Natural killer cell treated with Interleukin-12 subunit alpha and Interleukin-12 subunit beta and Interleukin-15 and Interleukin-18, amount 100 ng/mL, for 72 hours (primary cell): ENCODE data around the gene NDE1. TPM values are rescaled to one million over a fixed set of nuclear protein-coding genes. Genes with fewer than 3 reads are reported as not detected.
A peak's percentile ranks its signal among the peaks of the same experiment; 100 is the strongest.

Experiments used
- ATAC-seq, 2 donors: fragments of 150-1000 bp; cut with Tn5 transposase in 1 of 2; sonication (Bioruptor Pico), chemical (Tn5 transposase) in 1 of 2; 2 replicates each; pipeline ENCODE4 v1.10.0; 2021
- DNase-seq: peaks from one replicate; pipeline ENCODE4 v3.0.0; 2022; ENCODE audit warnings: low spot score
- H3K27ac Mint-ChIP-seq, 2 donors: 1 replicate in 1 of 2; 2 replicates in 1 of 2; pipeline ENCODE4 v1.8.0; 2022; ENCODE audit warnings: mixed read lengths in 2 of 2, mild to moderate bottlenecking in 1 of 2, moderate library complexity in 1 of 2
- H3K27me3 Mint-ChIP-seq, 2 donors: 1 replicate in 1 of 2; 2 replicates in 1 of 2; pipeline ENCODE4 v1.8.0; 2022; ENCODE audit warnings: mixed read lengths in 2 of 2
- H3K36me3 Mint-ChIP-seq: one replicate; pipeline ENCODE4 v1.8.0; 2022; ENCODE audit warnings: mixed read lengths
- H3K4me1 Mint-ChIP-seq, 2 donors: 1 replicate in 1 of 2; 2 replicates in 1 of 2; pipeline ENCODE4 v1.8.0; 2022; ENCODE audit warnings: low read depth in 2 of 2, mixed read lengths in 2 of 2, mild to moderate bottlenecking in 1 of 2
- H3K4me3 Mint-ChIP-seq: one replicate; pipeline ENCODE4 v1.8.0; 2022; ENCODE audit warnings: mixed read lengths
- H3K9me3 Mint-ChIP-seq: 2 replicates; pipeline ENCODE4 v1.8.0; 2022; ENCODE audit warnings: mixed read lengths
- total RNA-seq, 2 donors: library from RNA; stranded (reverse); gene quantifications; one replicate each; pipeline ENCODE4 v1.2.3, GENCODE V29; 2022

NDE1 gene
- total RNA-seq, 2 donors from 2014 or later: 95.0 to 151 TPM

GRCh38 chr16:15735610-15736009 is 85.6 kb downstream of the NDE1 start:
- no peaks in the 10 kb centered on the region for H3K9me3 Mint-ChIP-seq
- DNase-seq (no peak), ATAC-seq (no peak)
- peaks cover 0 to 3% of the 10 kb centered on the region in 2 donors for H3K4me1 Mint-ChIP-seq
- no peaks in the 10 kb centered on the region for H3K27me3 Mint-ChIP-seq
- no peaks in the 10 kb centered on the region for H3K36me3 Mint-ChIP-seq
- H3K27ac Mint-ChIP-seq: peak overlapping the region in 1 of 2 donors; percentile 28
- H3K4me3 Mint-ChIP-seq: no peak overlapping the region

- H3K27ac Mint-ChIP-seq: no peak overlapping the region
- no peaks in the 10 kb centered on the region for H3K27me3 Mint-ChIP-seq
- ATAC-seq: no peak
- peaks cover 3% of the 10 kb centered on the region for H3K36me3 Mint-ChIP-seq
- peaks cover 0 to 4% of the 10 kb centered on the region in 2 donors for H3K4me1 Mint-ChIP-seq
- DNase-seq: no peak
- H3K9me3 Mint-ChIP-seq: no peaks in the 10 kb centered on the region
- no peak overlapping the region for H3K4me3 Mint-ChIP-seq
Measured at GRCh38 chr16:15736529-15736928, 86.5 kb downstream of the NDE1 start.

GRCh38 chr16:15737140-15737644 is 87.1 kb downstream of the NDE1 start:
- Mint-ChIP-seq H3K4me1 (peaks cover 0 to 7% of the 10 kb centered on the region in 2 donors), H3K9me3 (no peaks in the 10 kb centered on the region), H3K4me3 (no peak overlapping the region), H3K27ac (no peak overlapping the region), H3K36me3 (peaks cover 8% of the 10 kb centered on the region), H3K27me3 (no peaks in the 10 kb centered on the region)
- ATAC-seq (no peak), DNase-seq (no peak)

- Mint-ChIP-seq H3K36me3 (peaks cover 8% of the 10 kb centered on the region), H3K9me3 (no peaks in the 10 kb centered on the region), H3K27me3 (no peaks in the 10 kb centered on the region), H3K27ac (no peak overlapping the region), H3K4me1 (peaks cover 0 to 4% of the 10 kb centered on the region in 2 donors), H3K4me3 (no peak overlapping the region)
- DNase-seq (no peak), ATAC-seq (no peak)
Measured at GRCh38 chr16:15739464-15739863, 89.4 kb downstream of the NDE1 start.

GRCh38 chr16:15739950-15740349 is 89.9 kb downstream of the NDE1 start:
- Mint-ChIP-seq H3K36me3 (peaks cover 8% of the 10 kb centered on the region), H3K27ac (no peak overlapping the region), H3K4me1 (peaks cover 0 to 4% of the 10 kb centered on the region in 2 donors), H3K4me3 (no peak overlapping the region), H3K27me3 (no peaks in the 10 kb centered on the region), H3K9me3 (no peaks in the 10 kb centered on the region)
- DNase-seq: no peak
- ATAC-seq: no peak

DNA sequence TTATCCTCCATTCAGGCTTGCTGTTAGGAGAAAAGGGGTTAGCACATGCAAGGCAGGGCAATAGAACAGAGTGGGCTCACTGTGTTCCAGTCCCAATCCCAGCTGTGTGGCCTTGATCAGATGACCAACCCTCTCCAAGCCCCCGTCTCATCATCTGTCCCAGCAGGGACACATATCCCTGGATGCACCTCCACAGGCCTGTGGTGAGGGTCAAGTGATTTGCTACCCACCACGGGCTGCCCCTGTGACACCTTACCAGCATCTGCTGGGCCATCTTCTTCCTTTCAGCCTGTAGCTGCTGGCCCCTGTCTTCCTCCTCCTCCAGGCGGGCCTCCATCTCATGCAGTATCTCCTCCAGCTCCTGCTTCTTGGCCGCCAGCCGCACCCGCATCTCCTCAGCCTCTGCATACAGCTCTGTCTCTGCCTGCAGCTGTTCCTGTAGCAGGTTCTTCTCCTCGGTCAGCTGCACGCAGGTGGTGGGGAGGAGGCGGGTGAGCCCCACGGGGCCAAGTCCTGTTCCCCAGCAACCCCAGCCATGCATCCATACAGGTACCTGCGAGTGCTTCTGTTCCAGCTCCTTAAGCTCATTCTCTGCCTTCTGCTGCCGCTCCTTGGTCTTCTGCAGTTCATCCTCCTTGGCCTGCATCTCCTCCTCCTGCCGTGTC is 91.3 kb downstream of the NDE1 start:
- no peak for DNase-seq
- H3K9me3 Mint-ChIP-seq: no peaks in the 10 kb centered on the region
- H3K4me3 Mint-ChIP-seq: no peak overlapping the region
- H3K27me3 Mint-ChIP-seq: no peaks in the 10 kb centered on the region
- peaks cover 0 to 4% of the 10 kb centered on the region in 2 donors for H3K4me1 Mint-ChIP-seq
- H3K27ac Mint-ChIP-seq: no peak overlapping the region
- H3K36me3 Mint-ChIP-seq: peaks cover 8% of the 10 kb centered on the region
- ATAC-seq: no peak

GRCh38 chr16:15742716-15743115 is 92.7 kb downstream of the NDE1 start:
- Mint-ChIP-seq H3K27me3 (no peaks in the 10 kb centered on the region), H3K4me3 (no peak overlapping the region), H3K36me3 (peaks cover 8% of the 10 kb centered on the region), H3K9me3 (no peaks in the 10 kb centered on the region), H3K27ac (no peak overlapping the region), H3K4me1 (peaks cover 0 to 4% of the 10 kb centered on the region in 2 donors)
- ATAC-seq (no peak), DNase-seq (no peak)

DNA sequence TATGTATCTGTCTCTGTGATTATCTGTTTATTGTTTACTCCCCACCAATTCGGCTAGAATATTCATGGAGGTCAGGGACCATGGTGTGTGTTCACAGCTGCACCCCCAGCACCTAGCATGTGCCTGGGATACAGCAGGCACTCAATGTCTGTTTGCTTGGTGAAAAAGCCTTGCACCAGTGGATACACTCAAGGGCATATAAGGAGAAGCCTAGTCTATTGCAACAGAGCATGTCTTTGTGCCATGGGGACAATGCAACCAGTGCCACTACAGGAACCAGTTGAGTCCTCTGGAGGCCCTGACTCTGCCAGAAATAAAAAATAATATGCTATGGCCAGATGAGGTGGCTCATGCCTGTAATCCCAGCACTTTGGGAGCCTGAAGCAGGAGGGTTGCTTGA is 93.6 kb downstream of the NDE1 start:
- no peaks in the 10 kb centered on the region for H3K9me3 Mint-ChIP-seq
- H3K36me3 Mint-ChIP-seq: peaks cover 8% of the 10 kb centered on the region
- H3K27me3 Mint-ChIP-seq: no peaks in the 10 kb centered on the region
- ATAC-seq (peak in 1 of 2 donors; percentile 31), DNase-seq (no peak)
- H3K4me1 Mint-ChIP-seq: peaks cover 0 to 4% of the 10 kb centered on the region in 2 donors
- no peak overlapping the region for H3K27ac Mint-ChIP-seq
- H3K4me3 Mint-ChIP-seq: no peak overlapping the region

GRCh38 chr16:15746332-15746731 is 96.3 kb downstream of the NDE1 start:
- Mint-ChIP-seq H3K4me3 (no peak overlapping the region), H3K27me3 (no peaks in the 10 kb centered on the region), H3K36me3 (peaks cover 7% of the 10 kb centered on the region), H3K4me1 (peaks cover 0 to 7% of the 10 kb centered on the region in 2 donors), H3K27ac (no peak overlapping the region), H3K9me3 (no peaks in the 10 kb centered on the region)
- no peak for DNase-seq
- ATAC-seq: no peak

DNA sequence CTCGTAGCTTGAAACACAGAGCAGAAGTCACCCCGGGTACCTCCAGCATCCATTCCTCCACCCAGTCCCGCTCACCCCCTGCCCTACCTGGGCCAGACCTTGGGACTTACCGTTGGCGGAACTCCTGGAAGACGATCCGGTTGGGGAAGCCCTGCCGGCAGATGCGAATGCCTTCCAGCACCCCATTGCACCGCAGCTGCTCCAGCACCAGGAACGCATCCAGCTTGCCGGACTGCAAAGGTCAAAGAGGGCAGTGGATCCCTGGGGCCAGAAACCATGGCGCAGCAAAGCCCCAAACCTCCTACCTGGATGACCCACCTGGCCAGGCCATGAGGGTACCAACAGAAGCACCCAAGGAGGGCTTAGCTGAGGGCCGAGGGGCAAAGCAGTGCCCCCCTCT is 97.9 kb downstream of the NDE1 start:
- Mint-ChIP-seq H3K27me3 (no peaks in the 10 kb centered on the region), H3K4me3 (no peak overlapping the region), H3K36me3 (no peaks in the 10 kb centered on the region), H3K4me1 (peaks cover 0 to 3% of the 10 kb centered on the region in 2 donors), H3K9me3 (no peaks in the 10 kb centered on the region), H3K27ac (no peak overlapping the region)
- DNase-seq: no peak
- no peak for ATAC-seq

DNA sequence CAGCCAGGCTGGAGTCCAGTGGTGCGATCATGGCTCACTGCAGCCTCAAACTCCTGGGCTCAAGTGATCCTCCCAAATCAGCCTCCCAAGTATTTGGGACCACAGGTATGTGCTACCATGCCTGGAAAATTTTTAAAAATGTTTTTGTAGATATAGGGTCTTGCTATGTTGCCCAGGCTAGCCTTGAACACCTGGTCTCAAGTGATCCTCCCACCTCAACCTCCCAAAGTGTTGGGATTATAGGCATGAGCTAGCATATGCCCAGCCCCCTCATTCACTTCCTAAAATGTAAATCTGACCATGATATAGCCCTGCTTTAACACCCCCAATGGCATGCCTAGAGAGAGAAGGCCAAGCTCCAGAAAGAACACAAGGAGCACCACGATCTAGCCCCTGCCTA is 98.6 kb downstream of the NDE1 start:
- DNase-seq (no peak), ATAC-seq (no peak)
- no peak overlapping the region for H3K27ac Mint-ChIP-seq
- no peaks in the 10 kb centered on the region for H3K9me3 Mint-ChIP-seq
- no peak overlapping the region for H3K4me3 Mint-ChIP-seq
- peaks cover 0 to 3% of the 10 kb centered on the region in 2 donors for H3K4me1 Mint-ChIP-seq
- no peaks in the 10 kb centered on the region for H3K36me3 Mint-ChIP-seq
- no peaks in the 10 kb centered on the region for H3K27me3 Mint-ChIP-seq

DNA sequence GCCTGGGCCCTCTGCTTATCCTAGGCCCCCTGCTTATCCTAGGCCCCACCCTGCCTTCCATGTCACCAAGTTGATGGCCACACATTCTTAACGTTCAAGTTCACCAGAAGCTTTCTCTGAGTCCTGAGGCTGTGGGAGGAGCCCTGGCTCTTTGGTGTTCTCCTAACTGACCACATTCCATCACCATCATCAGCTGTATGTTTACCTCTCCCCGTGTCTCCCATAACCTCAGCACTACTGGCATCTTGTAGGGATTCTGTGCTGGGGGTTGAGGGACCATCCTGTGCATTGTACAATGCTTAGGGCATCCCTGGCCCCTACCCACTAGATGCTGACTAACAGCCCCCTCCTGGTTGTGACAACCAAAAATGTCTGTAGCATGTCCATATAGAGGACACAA is 99.3 kb downstream of the NDE1 start:
- no peak for ATAC-seq
- Mint-ChIP-seq H3K4me3 (no peak overlapping the region), H3K27me3 (no peaks in the 10 kb centered on the region), H3K4me1 (peaks cover 0 to 3% of the 10 kb centered on the region in 2 donors), H3K36me3 (no peaks in the 10 kb centered on the region), H3K27ac (peak overlapping the region in 1 of 2 donors; percentile 28), H3K9me3 (no peaks in the 10 kb centered on the region)
- DNase-seq: no peak

GRCh38 chr16:15749985-15750384 is 99.9 kb downstream of the NDE1 start:
- H3K4me3 Mint-ChIP-seq: no peak overlapping the region
- H3K36me3 Mint-ChIP-seq: no peaks in the 10 kb centered on the region
- H3K27ac Mint-ChIP-seq: no peak overlapping the region
- no peaks in the 10 kb centered on the region for H3K9me3 Mint-ChIP-seq
- peaks cover 0 to 3% of the 10 kb centered on the region in 2 donors for H3K4me1 Mint-ChIP-seq
- no peak for ATAC-seq
- no peak for DNase-seq
- H3K27me3 Mint-ChIP-seq: no peaks in the 10 kb centered on the region

GRCh38 chr16:15751940-15752339 is 101.9 kb downstream of the NDE1 start:
- Mint-ChIP-seq H3K27ac (no peak overlapping the region), H3K9me3 (no peaks in the 10 kb centered on the region), H3K4me3 (no peak overlapping the region), H3K36me3 (no peaks in the 10 kb centered on the region), H3K4me1 (peaks cover 0 to 5% of the 10 kb centered on the region in 2 donors), H3K27me3 (peaks cover 0 to 3% of the 10 kb centered on the region in 2 donors)
- DNase-seq: no peak
- ATAC-seq: no peak
